Osteocyte (in vitro differentiated cells): ENCODE data around the gene PLCZ1. TPM values are rescaled to one million over a fixed set of nuclear protein-coding genes. Genes with fewer than 3 reads are reported as not detected.
"Not testable (repeated sequence)": the region's sequence is repeated elsewhere in the genome, so short reads cannot be mapped to it uniquely, and the experiment has no call there.

ENCODE experiments used
- DNase-seq: peaks from one replicate; pipeline ENCODE4 v3.0.0; 2021; ENCODE audit warnings: mixed read lengths; ENCODE audit not compliant: unreplicated experiment; ENCODE audit errors: extremely low spot score
- H3K27ac Mint-ChIP-seq: one replicate; pipeline ENCODE4 v1.8.0; 2021; ENCODE audit warnings: mild to moderate bottlenecking, mixed read lengths; ENCODE audit not compliant: unreplicated experiment
- H3K27me3 Mint-ChIP-seq: one replicate; pipeline ENCODE4 v1.8.0; 2021; ENCODE audit warnings: mixed read lengths; ENCODE audit not compliant: unreplicated experiment
- H3K36me3 Mint-ChIP-seq: one replicate; pipeline ENCODE4 v1.8.0; 2021; ENCODE audit warnings: mixed read lengths; ENCODE audit not compliant: unreplicated experiment
- H3K4me1 Mint-ChIP-seq: one replicate; pipeline ENCODE4 v1.8.0; 2021; ENCODE audit warnings: mixed read lengths; ENCODE audit not compliant: unreplicated experiment
- H3K4me3 Mint-ChIP-seq: one replicate; pipeline ENCODE4 v1.8.0; 2021; ENCODE audit warnings: mild to moderate bottlenecking, moderate library complexity, mixed read lengths; ENCODE audit not compliant: unreplicated experiment
- H3K9me3 Mint-ChIP-seq: one replicate; pipeline ENCODE4 v1.8.0; 2021; ENCODE audit warnings: mixed read lengths; ENCODE audit not compliant: unreplicated experiment
- CTCF ChIP-seq: fragments of 200-600 bp; sonication (generic); IDR thresholded peaks from 2 replicates; pipeline ENCODE4 v1.5.0; 2021; ENCODE audit warnings: antibody characterized with exemption, mild to moderate bottlenecking, moderate library complexity
- long read RNA-seq: library from polyadenylated mRNA; unstranded; transcript quantifications from one replicate; pipeline ENCODE4 v2.0.0, GENCODE V29; 2021
- total RNA-seq: library from RNA; stranded (reverse); gene quantifications from 2 replicates; pipeline ENCODE4 v1.2.1, GENCODE V29; 2021

PLCZ1 gene, protein sequence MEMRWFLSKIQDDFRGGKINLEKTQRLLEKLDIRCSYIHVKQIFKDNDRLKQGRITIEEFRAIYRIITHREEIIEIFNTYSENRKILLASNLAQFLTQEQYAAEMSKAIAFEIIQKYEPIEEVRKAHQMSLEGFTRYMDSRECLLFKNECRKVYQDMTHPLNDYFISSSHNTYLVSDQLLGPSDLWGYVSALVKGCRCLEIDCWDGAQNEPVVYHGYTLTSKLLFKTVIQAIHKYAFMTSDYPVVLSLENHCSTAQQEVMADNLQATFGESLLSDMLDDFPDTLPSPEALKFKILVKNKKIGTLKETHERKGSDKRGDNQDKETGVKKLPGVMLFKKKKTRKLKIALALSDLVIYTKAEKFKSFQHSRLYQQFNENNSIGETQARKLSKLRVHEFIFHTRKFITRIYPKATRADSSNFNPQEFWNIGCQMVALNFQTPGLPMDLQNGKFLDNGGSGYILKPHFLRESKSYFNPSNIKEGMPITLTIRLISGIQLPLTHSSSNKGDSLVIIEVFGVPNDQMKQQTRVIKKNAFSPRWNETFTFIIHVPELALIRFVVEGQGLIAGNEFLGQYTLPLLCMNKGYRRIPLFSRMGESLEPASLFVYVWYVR
- not detected in 2 replicates for total RNA-seq
- long read RNA-seq: 0 reads

DNA sequence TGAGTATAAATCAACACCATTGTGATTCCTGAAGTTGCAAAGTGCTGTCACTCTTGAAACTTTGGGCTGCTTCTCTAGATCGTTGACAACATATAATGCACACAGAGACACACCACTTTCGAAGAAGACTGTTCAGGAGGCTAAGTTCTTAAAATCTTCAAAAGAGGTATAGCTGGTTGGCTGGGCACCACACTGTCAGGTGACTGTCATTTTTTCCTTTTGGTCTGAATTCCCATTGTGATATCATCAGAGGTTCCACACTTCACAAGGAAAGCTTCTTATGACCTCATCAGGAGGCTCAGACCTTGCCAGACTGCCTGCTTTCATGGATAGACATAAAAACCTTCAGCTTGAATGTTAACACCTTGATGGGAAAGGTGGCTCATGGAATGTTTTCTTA is at the start of gene PLCZ1, which contains the start of gene CAPZA3:
Gene PLCZ1 (minus strand): TSS at position 194 of the 400 bp plus-strand sequence. CDS start 641 bp downstream, outside the sequence.
Gene CAPZA3 (plus strand): TSS at position 301 of the 400 bp plus-strand sequence. CDS start 150 bp downstream, outside the sequence.
- no peaks in the 10 kb centered on the region for H3K27me3 Mint-ChIP-seq
- no peak for DNase-seq
- no peak within 1 kb of the TSS for H3K27ac Mint-ChIP-seq
- H3K4me1 Mint-ChIP-seq: no peaks in the 10 kb centered on the region
- no peak within 1 kb of the TSS for H3K4me3 Mint-ChIP-seq
- peaks cover 16% of the 10 kb centered on the region for H3K9me3 Mint-ChIP-seq
- TF ChIP-seq CTCF: no peak
- H3K36me3 Mint-ChIP-seq: peaks cover 2% of the 10 kb centered on the region

DNA sequence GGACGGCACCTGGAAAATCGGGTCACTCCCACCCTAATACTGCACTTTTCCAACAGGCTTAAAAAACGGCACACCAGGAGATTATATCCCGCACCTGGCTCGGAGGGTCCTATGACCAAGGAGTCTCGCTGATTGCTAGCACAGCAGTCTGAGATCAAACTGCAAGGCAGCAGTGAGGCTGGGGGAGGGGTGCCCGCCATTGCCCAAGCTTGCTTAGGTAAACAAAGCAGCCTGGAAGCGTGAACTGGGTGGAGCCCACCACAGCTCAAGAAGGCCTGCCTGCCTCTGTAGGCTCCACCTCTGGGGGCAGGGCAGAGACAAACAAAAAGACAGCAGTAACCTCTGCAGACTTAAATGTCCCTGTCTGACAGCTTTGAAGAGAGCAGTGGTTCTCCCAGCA is 47.7 kb upstream of the PLCZ1 start:
- not testable (repeated sequence) for H3K4me3 Mint-ChIP-seq, DNase-seq, H3K4me1 Mint-ChIP-seq, H3K27me3 Mint-ChIP-seq, H3K36me3 Mint-ChIP-seq, H3K27ac Mint-ChIP-seq
- peaks cover 27% of the 10 kb centered on the region for H3K9me3 Mint-ChIP-seq

- H3K36me3 Mint-ChIP-seq: peaks cover 9% of the 10 kb centered on the region
- peaks cover 46% of the 10 kb centered on the region for H3K9me3 Mint-ChIP-seq
- no peak overlapping the region for H3K4me3 Mint-ChIP-seq
- DNase-seq: no peak
- TF ChIP-seq CTCF: no peak
- H3K27ac Mint-ChIP-seq: no peak overlapping the region
- peaks cover 9% of the 10 kb centered on the region for H3K27me3 Mint-ChIP-seq
- no peaks in the 10 kb centered on the region for H3K4me1 Mint-ChIP-seq
These were observed 45.0 kb upstream of the PLCZ1 start for GRCh38 chr12:18782827-18783226.

- not testable (repeated sequence) for H3K4me3 Mint-ChIP-seq, H3K27ac Mint-ChIP-seq, DNase-seq, H3K4me1 Mint-ChIP-seq, H3K27me3 Mint-ChIP-seq, H3K36me3 Mint-ChIP-seq
- H3K9me3 Mint-ChIP-seq: peaks cover 27% of the 10 kb centered on the region
These were observed 28.7 kb upstream of the PLCZ1 start for GRCh38 chr12:18766479-18766878.

DNA sequence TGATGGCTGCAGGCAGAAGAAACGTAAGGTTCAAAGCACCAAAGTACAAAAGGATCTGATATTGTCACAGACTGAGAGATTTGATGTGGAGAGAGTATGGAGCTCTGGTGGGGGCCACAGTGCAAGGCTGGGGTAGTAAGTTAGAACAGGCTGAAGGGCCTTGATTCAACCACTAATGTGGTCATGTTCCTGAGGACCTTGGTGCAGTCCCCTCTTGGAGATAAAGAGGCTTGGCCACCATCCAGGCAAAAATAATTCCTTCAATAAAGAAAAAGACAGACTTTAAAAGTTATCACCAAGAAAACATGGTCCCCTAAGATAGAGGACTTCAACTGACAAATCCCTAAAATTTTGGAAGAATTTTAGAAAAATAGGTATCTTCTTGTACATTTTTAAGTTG is 17.5 kb upstream of the PLCZ1 start:
- Mint-ChIP-seq H3K36me3 (no peaks in the 10 kb centered on the region), H3K4me1 (peaks cover 18% of the 10 kb centered on the region), H3K4me3 (no peak overlapping the region), H3K9me3 (no peaks in the 10 kb centered on the region), H3K27me3 (no peaks in the 10 kb centered on the region), H3K27ac (no peak overlapping the region)
- no peak for DNase-seq
- no peak for TF ChIP-seq CTCF

- Mint-ChIP-seq H3K36me3 (no peaks in the 10 kb centered on the region), H3K27me3 (no peaks in the 10 kb centered on the region), H3K4me1 (peaks cover 27% of the 10 kb centered on the region), H3K27ac (no peak overlapping the region), H3K9me3 (no peaks in the 10 kb centered on the region), H3K4me3 (no peak overlapping the region)
- DNase-seq: no peak
- no peak for TF ChIP-seq CTCF
These were observed 16.4 kb upstream of the PLCZ1 start for GRCh38 chr12:18754124-18754707.
